Measurements from ENCODE around the gene PAN2.
"Not testable (repeated sequence)": the region's sequence is repeated elsewhere in the genome, so short reads cannot be mapped to it uniquely, and the experiment has no call there.

The PAN2 gene

DNA sequence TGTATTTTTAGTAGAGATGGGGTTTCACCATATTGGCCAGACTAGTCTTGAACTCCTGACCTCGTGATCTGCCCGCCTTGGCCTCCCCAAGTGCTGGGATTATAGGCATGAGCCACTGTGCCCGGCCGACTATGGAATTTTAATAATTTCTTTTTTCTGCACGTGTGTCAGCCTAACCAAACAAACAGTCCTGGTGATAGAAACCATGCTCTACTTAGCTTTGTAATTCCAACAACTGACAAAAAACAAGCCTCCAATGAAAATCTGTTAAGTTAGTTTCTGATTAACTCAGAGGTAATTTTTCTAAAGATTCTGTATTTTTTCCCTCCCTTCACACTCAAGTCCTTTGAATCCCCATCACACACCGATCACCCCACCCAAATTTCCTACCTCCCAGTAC is 51.8 kb downstream of the PAN2 start:
- Histone ChIP-seq H3K9me3 (ENCODE audit: insufficient read depth, low read length) (no peaks in the 10 kb centered on the region), H3K9ac (ENCODE audit: insufficient read length, low read depth) (no peak overlapping the region), H3K4me1 (ENCODE audit: insufficient read depth, insufficient read length) (no peaks in the 10 kb centered on the region), H3K36me3 (ENCODE audit: insufficient read depth, insufficient read length, low read length) (peaks cover 83% of the 10 kb centered on the region), H3K27me3 (ENCODE audit: insufficient read depth, insufficient read length) (no peaks in the 10 kb centered on the region), H3K4me3 (ENCODE audit: insufficient read length, low read depth) (no peak overlapping the region)
- DNase-seq (ENCODE audit: low read depth, low spot score) = no peak
- TF ChIP-seq ZNF274 (IDR thresholded peaks at IDR 0.05; ENCODE audit: low read depth, low read length) = no peak
- no peak for TF ChIP-seq SUZ12 (IDR thresholded peaks at IDR 0.05; ENCODE audit: extremely low read depth, insufficient read depth, insufficient read length)
- no peak for TF ChIP-seq YY1 (IDR thresholded peaks at IDR 0.05; ENCODE audit: insufficient read depth, insufficient read length)

DNA sequence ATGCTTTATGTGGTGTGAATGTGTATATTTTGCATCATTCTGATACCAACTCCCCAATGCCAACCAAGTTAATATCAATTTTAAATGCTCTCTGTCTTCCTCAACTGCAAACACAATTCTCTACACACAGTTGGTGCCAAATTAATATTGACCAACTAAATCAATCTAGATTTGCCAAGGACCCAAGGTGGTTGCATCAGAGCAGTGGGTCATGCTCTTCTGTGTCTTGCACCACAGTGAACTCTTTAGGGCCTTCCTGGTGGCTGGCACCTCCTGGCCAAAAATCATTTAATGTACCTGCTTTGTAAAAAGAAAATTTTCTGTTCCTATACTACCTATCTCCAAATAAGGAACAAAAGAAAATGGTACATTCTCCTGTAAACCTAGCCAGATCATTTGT is 53.0 kb downstream of the PAN2 start:
- no peak for DNase-seq (ENCODE audit: low read depth, low spot score)
- no peaks in the 10 kb centered on the region for H3K4me1 ChIP-seq (ENCODE audit: insufficient read depth, insufficient read length)
- peaks cover 81% of the 10 kb centered on the region for H3K36me3 ChIP-seq (ENCODE audit: insufficient read depth, insufficient read length, low read length)
- H3K27me3 ChIP-seq (ENCODE audit: insufficient read depth, insufficient read length) = no peaks in the 10 kb centered on the region
- H3K9me3 ChIP-seq (ENCODE audit: insufficient read depth, low read length) = no peaks in the 10 kb centered on the region
- no peak overlapping the region for H3K9ac ChIP-seq (ENCODE audit: insufficient read length, low read depth)
- TF ChIP-seq SUZ12 (IDR thresholded peaks at IDR 0.05; ENCODE audit: extremely low read depth, insufficient read depth, insufficient read length) (no peak), YY1 (IDR thresholded peaks at IDR 0.05; ENCODE audit: insufficient read depth, insufficient read length) (no peak), ZNF274 (IDR thresholded peaks at IDR 0.05; ENCODE audit: low read depth, low read length) (no peak)
- H3K4me3 ChIP-seq (ENCODE audit: insufficient read length, low read depth) = no peak overlapping the region

DNA sequence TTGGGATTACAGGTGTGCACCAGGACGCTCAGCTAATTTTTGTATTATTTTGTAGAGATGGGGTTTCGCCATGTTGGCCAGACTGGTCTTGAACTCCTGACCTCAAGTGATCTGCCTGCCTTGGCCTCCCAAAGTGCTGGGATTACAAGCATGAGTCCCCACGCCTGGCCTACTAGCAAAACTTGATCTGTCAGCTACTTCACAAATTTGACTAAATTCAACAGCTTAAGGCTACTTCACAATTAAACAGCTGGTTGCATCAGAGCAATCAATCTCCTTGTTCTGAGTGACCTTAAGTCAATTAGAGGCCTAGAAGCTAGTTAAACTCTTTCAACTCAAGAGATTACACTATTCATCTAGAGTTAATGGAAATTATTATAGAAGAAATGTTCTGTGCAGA is 54.9 kb downstream of the PAN2 start:
- DNase-seq (ENCODE audit: low read depth, low spot score) = no peak
- H3K36me3 ChIP-seq (ENCODE audit: insufficient read depth, insufficient read length, low read length) = peaks cover 87% of the 10 kb centered on the region
- H3K27me3 ChIP-seq (ENCODE audit: insufficient read depth, insufficient read length) = no peaks in the 10 kb centered on the region
- TF ChIP-seq SUZ12 (IDR thresholded peaks at IDR 0.05; ENCODE audit: extremely low read depth, insufficient read depth, insufficient read length) (no peak), ZNF274 (IDR thresholded peaks at IDR 0.05; ENCODE audit: low read depth, low read length) (no peak), YY1 (IDR thresholded peaks at IDR 0.05; ENCODE audit: insufficient read depth, insufficient read length) (no peak)
- H3K4me3 ChIP-seq (ENCODE audit: insufficient read length, low read depth) = no peak overlapping the region
- H3K4me1 ChIP-seq (ENCODE audit: insufficient read depth, insufficient read length) = no peaks in the 10 kb centered on the region
- H3K9me3 ChIP-seq (ENCODE audit: insufficient read depth, low read length) = no peaks in the 10 kb centered on the region
- H3K9ac ChIP-seq (ENCODE audit: insufficient read length, low read depth) = no peak overlapping the region

DNA sequence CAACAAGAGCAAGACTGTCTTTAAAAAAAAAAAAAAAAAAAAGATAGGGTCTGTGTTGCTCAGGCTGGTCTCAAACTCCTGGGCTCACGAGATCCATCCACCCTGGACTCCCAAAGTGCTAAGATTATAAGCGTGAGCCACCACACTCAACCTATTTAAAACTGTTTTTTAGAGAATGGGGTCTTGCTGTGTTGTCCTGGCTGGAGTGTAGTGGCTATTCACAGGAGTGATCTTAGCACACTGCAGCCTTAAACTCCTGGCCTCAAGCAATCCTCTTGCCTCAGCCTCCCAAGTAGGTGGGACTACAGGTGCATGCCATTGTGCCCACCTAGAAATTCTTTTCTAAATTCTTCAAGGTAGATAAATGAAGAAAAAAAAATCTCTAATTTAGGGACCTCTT is 59.5 kb downstream of the PAN2 start:
- H3K27me3 ChIP-seq (ENCODE audit: insufficient read depth, insufficient read length) = no peaks in the 10 kb centered on the region
- no peaks in the 10 kb centered on the region for H3K4me1 ChIP-seq (ENCODE audit: insufficient read depth, insufficient read length)
- H3K9me3 ChIP-seq (ENCODE audit: insufficient read depth, low read length) = no peaks in the 10 kb centered on the region
- TF ChIP-seq ZNF274 (IDR thresholded peaks at IDR 0.05; ENCODE audit: low read depth, low read length) (no peak), SUZ12 (IDR thresholded peaks at IDR 0.05; ENCODE audit: extremely low read depth, insufficient read depth, insufficient read length) (no peak), YY1 (IDR thresholded peaks at IDR 0.05; ENCODE audit: insufficient read depth, insufficient read length) (no peak)
- no peak overlapping the region for H3K9ac ChIP-seq (ENCODE audit: insufficient read length, low read depth)
- H3K4me3 ChIP-seq (ENCODE audit: insufficient read length, low read depth) = no peak overlapping the region
- peaks cover 88% of the 10 kb centered on the region for H3K36me3 ChIP-seq (ENCODE audit: insufficient read depth, insufficient read length, low read length)
- no peak for DNase-seq (ENCODE audit: low read depth, low spot score)

DNA sequence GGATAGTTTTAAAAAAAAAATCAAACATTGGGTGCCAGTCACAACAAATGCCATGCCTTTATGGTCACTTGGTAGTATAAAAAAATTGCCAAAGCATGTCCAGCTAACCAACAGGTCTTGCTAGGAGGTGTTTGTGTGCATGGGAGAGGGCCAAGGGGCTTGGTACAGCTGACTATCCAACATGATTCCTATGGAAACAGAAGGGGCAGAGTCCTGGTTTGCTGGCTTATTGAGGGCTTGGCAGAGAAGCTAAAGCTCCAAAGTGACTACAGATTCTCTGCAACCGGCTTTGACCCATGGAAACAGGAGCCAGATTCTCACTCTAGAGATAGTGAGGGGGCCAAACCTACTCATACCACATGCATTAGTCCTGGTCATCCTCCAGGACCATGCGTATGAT is 61.3 kb downstream of the PAN2 start:
- not testable (repeated sequence) for H3K4me3 ChIP-seq (ENCODE audit: insufficient read length, low read depth); DNase-seq (ENCODE audit: low read depth, low spot score); H3K9me3 ChIP-seq (ENCODE audit: insufficient read depth, low read length); H3K9ac ChIP-seq (ENCODE audit: insufficient read length, low read depth); H3K27me3 ChIP-seq (ENCODE audit: insufficient read depth, insufficient read length); H3K4me1 ChIP-seq (ENCODE audit: insufficient read depth, insufficient read length)
- peaks cover 75% of the 10 kb centered on the region for H3K36me3 ChIP-seq (ENCODE audit: insufficient read depth, insufficient read length, low read length)

DNA sequence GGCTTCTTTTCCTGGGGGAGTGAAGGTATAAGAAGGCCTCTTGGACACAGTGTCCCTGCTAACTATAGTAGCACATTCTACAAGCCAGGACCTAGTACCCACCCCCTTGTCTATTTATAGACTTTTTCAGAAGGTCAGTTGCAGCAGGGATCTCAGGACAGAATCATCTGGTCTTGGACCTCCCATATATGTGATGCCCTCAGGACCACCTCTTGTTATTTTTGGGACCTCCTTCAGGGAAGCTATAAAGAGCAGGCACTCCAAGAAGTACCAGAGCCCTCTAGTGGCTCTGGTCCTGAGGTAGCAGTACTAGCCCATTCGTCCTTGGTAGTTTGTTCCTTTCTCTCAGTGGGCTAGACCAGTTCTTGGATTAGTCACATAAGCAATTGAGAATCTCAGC is 62.8 kb downstream of the PAN2 start:
- H3K36me3 ChIP-seq (ENCODE audit: insufficient read depth, insufficient read length, low read length) = peaks cover 67% of the 10 kb centered on the region
- no peaks in the 10 kb centered on the region for H3K4me1 ChIP-seq (ENCODE audit: insufficient read depth, insufficient read length)
- TF ChIP-seq SUZ12 (IDR thresholded peaks at IDR 0.05; ENCODE audit: extremely low read depth, insufficient read depth, insufficient read length) = no peak
- TF ChIP-seq YY1 (IDR thresholded peaks at IDR 0.05; ENCODE audit: insufficient read depth, insufficient read length) = no peak
- TF ChIP-seq ZNF274 (IDR thresholded peaks at IDR 0.05; ENCODE audit: low read depth, low read length) = no peak
- no peak for DNase-seq (ENCODE audit: low read depth, low spot score)
- H3K27me3 ChIP-seq (ENCODE audit: insufficient read depth, insufficient read length) = no peaks in the 10 kb centered on the region
- H3K9me3 ChIP-seq (ENCODE audit: insufficient read depth, low read length) = no peaks in the 10 kb centered on the region
- no peak overlapping the region for H3K4me3 ChIP-seq (ENCODE audit: insufficient read length, low read depth)
- H3K9ac ChIP-seq (ENCODE audit: insufficient read length, low read depth) = no peak overlapping the region

DNA sequence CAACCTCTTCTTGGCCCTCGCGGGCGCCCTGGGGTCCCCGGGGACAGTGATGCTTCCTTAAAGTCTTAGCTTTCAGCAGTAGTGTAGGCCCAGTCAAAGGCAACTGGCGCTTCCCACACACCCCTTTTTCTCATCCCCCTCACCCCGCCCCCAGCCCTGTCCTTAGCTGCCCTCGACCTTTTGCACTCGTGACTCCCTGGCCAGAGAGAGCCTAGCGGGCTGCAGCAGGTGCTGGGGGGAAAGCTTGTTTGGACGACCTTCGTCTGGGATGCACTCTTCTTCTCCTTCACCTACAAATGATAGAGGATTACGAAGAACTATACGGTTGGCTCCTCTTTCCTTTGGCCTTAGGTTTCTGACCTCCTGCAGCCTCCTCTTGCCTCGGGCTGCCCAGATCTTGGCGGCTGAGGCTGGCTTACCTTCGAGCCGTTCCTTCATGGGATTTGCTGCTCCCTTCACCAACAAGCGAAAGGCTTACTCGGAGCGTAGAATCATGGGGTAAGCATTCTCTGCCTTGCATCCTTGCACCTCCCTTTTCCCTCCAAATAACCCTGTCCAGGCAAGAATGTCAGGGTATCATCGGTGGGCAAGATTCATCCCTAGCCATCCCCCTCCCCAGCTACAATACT is 66.2 kb downstream of the PAN2 start:
- Histone ChIP-seq H3K4me1 (ENCODE audit: insufficient read depth, insufficient read length) (no peaks in the 10 kb centered on the region), H3K27me3 (ENCODE audit: insufficient read depth, insufficient read length) (no peaks in the 10 kb centered on the region), H3K9ac (ENCODE audit: insufficient read length, low read depth) (peak overlapping the region; percentile 91), H3K9me3 (ENCODE audit: insufficient read depth, low read length) (no peaks in the 10 kb centered on the region), H3K4me3 (ENCODE audit: insufficient read length, low read depth) (peak overlapping the region; percentile 86), H3K36me3 (ENCODE audit: insufficient read depth, insufficient read length, low read length) (peaks cover 34% of the 10 kb centered on the region)
- DNase-seq (ENCODE audit: low read depth, low spot score) = no peak
- TF ChIP-seq ZNF274 (IDR thresholded peaks at IDR 0.05; ENCODE audit: low read depth, low read length) = no peak
- TF ChIP-seq YY1 (IDR thresholded peaks at IDR 0.05; ENCODE audit: insufficient read depth, insufficient read length) = no peak
- no peak for TF ChIP-seq SUZ12 (IDR thresholded peaks at IDR 0.05; ENCODE audit: extremely low read depth, insufficient read depth, insufficient read length)

Measured in NT2/D1 (cell line).